ENCODE results near the gene CCDC136.
A peak's percentile ranks its signal among the peaks of the same experiment; 100 is the strongest.

CCDC136 gene

DNA sequence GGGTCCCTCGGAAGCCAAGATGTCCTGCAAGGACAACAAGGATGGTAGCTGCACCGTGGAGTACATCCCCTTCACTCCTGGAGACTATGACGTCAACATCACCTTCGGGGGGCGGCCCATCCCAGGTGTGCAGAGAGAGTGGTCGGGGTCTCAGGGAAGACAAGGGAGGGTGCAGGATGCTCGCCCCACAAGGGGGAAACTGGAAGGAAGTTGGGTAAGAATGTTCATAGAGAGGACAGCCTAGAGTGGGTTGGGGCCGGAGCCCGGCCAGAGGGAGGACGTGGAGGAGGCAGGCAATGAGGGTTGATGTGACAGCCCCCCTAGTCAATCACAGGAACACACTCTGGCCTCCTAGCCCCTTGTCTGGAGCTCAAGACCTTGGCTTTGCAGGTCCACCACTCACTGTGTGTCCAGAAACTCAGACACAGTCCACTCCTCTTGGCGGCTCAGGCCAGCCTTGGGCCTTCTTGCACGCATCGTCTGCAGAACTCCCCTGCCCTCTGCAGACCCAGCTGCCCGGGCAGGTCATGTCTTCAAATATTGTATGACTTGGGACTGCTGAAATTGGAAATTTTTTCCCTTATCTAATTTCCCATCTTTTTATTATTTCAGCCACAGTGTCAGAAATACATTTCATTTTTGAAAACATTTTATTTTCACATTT, 55.1 kb downstream of the CCDC136 start:
- DNase-seq, result no peak

GRCh38 chr7:128847721-128848211, 56.0 kb downstream of the CCDC136 start:
- DNase-seq, result no peak

- no peak for DNase-seq
Measured at GRCh38 chr7:128848289-128849155, 56.8 kb downstream of the CCDC136 start.

DNA sequence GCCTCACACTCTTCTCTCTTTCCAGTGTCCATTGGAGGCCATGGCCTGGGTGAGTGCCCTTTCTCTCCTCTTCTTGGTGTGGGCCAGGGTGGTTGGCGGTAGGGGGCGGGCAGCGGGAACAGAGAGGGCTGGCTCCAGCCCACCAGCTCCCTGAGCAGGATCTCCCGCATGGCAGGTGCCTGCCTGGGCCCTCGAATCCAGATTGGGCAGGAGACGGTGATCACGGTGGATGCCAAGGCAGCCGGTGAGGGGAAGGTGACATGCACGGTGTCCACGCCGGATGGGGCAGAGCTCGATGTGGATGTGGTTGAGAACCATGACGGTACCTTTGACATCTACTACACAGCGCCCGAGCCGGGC, 57.4 kb downstream of the CCDC136 start:
- no peak for DNase-seq

DNA sequence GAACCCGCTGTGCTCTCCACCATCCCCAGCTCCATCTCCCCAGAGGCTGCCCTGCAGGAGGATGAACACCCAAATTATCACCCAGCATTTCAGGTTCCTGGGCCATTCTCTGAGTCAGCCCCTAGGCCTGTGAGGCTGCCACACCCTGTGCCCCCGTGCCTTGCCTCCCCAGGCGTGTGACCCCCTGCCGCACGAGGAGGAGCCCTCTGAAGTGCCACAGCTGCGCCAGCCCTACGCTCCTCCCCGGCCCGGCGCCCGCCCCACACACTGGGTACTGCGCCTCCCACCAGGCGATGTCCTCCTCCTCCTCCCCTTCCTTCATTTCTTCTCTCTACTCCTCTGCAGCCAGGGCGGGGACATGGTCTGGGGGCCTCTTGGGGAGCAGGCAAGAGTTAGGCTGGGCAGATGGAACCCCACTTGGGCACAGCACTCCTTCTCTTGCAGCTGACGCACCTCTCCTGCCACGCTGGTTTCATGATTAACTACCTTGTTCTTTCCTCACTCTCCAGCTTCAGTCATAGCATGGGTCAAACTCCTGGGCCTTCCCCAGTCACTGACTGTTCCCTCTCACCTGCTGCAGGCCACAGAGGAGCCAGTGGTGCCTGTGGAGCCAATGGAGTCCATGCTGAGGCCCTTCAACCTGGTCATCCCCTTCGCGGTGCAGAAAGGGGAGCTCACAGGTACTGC, 58.2 kb downstream of the CCDC136 start:
- no peak for DNase-seq

DNA sequence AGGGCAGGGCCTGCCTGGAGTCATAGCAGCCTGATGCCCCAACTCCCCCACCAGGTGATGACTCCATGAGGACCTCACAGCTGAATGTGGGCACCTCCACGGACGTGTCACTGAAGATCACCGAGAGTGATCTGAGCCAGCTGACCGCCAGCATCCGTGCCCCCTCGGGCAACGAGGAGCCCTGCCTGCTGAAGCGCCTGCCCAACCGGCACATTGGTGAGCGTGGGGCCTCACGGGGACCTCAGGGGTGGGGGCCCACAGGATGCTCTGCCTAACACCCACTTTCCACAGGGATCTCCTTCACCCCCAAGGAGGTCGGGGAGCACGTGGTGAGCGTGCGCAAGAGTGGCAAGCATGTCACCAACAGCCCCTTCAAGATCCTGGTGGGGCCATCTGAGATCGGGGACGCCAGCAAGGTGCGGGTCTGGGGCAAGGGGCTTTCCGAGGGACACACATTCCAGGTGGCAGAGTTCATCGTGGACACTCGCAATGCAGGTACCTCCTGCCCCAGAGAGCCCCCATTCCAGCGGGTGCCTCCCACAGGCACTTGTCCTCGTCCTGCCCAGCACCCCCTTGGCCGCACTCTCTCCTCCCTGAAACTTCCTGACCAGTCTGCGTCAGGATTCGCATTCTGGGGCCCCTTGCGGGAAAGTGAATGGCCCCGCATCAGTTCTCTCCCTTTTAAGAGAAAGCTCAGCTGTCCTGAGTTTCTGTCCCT, 60.9 kb downstream of the CCDC136 start:
- DNase-seq, result no peak

- DNase-seq, result no peak
Measured at GRCh38 chr7:128853799-128854198, 62.0 kb downstream of the CCDC136 start.

DNA sequence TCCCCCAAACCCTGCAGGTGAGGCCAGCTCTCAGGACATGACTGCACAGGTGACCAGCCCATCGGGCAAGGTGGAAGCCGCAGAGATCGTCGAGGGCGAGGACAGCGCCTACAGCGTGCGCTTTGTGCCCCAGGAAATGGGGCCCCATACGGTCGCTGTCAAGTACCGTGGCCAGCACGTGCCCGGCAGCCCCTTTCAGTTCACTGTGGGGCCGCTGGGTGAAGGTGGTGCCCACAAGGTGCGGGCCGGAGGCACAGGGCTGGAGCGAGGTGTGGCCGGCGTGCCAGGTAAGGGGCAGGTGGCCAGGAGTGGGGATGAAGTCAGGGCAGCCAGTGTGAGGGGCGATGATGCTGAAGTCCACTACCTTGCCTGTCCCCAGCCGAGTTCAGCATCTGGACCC, 62.6 kb downstream of the CCDC136 start:
- no peak for DNase-seq

DNA sequence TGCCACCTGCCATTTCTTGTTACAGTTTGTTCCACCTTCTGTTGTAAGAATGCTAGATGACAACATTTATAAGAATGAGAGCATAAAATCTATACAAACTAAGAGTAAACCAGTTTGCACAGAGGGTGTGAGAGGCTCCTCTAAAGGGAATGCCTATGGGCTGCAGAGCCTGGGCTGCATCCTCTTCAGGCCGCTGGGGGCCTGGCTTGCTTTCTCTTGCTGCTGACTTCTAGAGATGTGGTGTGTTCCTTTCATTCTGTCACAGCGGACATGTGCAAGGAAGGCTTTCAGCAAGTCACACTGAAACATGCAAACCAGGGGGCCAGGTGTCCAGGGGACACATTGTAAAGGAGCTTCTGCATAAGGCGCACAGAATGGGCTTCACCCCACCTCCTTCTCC, 63.8 kb downstream of the CCDC136 start:
- DNase-seq, result no peak

- no peak for DNase-seq
Measured at GRCh38 chr7:128856001-128856718, 64.4 kb downstream of the CCDC136 start.

DNA sequence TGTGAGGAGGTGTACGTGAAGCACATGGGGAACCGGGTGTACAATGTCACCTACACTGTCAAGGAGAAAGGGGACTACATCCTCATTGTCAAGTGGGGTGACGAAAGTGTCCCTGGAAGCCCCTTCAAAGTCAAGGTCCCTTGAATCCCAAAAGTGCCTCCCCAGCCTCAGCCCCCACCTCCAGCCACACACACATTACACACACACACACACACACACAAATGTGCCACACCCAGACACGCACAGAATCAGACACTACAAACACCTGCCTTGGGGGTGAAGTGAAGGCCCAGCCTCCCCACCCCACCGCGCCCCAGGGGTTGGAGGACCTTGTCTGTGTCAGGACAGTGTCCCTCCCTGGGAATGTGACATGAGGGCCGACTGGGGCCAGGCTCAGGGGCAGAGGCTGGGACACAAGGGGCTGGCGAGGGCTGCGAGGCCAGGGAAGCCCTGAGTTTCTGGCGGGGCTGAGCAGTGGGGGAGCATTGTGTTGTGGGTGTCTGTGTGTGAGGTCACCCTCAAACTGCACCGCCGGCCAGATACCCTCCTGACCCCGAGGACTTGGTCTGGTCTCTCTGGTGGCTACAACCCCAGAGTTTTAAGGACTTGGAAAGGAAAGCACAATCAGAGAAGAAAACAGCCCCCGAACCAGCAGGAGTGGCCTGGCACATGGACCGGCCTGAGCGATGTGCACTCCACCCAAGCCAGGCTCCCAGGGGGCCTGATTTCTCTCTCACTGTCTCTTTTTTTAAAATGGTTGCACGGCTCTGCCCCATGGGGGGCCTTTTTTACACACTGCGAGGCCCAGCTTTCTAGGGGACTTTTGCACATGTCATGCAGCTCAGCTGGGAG, 66.8 kb downstream of the CCDC136 start:
- no peak for DNase-seq

DNA sequence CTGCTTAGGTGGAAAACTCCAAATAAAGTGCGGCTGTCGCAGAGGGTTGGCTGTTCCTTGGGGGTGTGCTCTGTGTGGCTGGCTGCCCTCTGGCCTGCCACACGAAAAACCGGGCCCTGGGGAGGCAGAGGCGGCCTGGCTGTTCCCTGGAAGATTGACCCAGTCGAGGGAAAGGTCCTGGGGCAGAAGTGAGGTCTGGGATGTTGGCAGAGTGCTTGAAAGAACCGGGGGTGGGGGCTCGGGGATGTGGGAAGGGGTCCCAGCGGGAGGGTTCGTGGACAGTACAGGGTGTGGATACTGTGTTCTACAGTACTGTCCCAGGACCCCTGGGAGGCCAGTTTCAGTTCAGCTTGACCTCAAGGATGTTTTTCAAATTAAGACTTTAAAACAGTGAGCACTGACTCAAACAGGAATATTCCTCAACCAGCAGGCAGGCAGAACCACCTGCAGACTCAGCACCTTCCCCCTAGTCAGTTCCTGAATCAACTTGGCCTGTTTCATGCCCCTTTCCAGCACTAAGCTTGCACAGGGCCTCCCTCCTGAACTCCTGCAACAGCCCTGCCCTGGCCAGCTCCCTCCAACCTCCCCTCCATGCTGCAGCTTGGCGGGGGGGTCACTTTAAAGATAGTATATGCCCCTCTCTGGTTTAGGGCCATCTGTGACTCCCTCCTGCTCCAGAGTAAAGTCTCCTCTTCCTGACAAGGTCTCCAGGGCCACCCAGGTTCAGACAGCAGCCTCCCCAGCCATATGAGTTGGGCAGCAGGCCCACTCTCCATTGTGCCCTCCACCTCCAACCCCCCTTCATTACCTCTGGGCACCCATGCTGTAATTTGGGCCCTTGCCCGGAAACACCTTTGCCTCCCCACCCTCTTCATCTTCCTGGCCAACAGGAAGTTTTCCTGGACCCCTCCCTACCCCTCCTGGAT, 67.7 kb downstream of the CCDC136 start:
- DNase-seq, result no peak

DNA sequence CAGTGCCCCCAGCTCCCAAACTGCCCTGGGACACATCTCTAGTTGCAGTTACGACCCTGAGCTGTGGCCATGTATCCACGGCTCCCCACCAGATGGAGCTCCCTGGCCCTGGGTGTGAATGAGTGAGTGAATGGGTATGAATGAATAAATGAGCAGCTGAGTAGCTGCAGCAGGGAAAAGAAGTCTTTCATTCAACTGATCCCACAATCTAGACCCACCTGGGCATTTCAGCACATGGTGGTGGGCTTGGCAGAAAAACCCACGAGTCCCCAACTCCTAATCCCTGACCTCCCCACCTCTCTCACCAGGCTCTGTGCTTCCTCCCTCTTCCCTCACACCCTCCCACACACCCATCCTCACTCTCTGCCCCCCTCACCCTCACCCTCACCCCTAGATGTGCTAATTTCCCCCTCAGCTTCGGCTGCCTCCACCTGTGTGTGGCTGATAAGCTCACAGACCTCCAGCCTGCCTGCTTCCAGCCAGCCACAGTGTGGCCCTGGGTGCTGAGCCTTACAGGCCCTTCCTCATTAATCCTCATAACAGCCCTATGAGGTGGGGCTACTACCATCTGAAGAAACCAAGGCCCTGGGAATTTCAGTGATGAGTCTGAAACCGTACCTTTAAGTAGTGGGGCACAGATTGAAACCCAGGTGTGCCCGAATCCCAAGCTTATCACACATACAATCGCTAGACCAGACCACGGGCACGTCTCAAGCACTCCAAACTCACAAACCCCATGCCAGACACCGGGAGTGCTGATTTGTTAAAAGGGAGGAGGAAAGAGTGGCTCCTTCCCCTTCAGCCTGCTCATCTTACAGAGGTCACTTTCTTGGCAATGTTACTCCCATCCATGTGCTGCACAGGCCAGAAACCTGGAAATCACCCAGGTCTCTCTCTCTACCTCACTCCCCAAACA, 68.6 kb downstream of the CCDC136 start:
- no peak for DNase-seq

DNA sequence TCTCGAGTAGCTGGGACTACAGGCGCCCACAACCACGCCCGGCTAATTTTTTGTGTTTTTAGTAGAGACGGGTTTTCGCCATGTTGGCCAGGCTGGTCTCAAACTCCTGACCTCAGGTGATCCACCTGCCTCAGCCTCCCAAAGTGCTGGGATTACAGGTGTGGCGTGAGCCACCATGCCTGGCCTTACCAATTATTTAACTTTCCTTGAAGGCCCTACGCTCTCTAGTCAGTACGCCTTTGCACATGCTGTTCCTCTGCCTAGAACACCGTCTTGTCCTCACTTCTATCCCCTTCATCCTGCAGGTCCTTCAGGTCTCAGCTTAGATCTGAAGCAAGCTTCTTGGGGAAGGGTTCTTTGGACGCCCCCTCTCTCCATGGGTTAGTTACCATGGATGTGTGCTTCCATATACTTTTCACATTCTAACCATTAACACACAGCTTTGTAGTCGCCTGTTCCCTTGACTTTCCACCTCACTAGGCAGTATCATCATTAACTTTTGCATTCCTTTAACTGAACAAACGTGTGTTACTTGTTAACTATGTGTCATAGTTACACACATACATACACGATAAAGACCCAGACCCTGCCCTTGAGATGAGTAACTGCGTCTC, 70.3 kb downstream of the CCDC136 start:
- no peak for DNase-seq

DNA sequence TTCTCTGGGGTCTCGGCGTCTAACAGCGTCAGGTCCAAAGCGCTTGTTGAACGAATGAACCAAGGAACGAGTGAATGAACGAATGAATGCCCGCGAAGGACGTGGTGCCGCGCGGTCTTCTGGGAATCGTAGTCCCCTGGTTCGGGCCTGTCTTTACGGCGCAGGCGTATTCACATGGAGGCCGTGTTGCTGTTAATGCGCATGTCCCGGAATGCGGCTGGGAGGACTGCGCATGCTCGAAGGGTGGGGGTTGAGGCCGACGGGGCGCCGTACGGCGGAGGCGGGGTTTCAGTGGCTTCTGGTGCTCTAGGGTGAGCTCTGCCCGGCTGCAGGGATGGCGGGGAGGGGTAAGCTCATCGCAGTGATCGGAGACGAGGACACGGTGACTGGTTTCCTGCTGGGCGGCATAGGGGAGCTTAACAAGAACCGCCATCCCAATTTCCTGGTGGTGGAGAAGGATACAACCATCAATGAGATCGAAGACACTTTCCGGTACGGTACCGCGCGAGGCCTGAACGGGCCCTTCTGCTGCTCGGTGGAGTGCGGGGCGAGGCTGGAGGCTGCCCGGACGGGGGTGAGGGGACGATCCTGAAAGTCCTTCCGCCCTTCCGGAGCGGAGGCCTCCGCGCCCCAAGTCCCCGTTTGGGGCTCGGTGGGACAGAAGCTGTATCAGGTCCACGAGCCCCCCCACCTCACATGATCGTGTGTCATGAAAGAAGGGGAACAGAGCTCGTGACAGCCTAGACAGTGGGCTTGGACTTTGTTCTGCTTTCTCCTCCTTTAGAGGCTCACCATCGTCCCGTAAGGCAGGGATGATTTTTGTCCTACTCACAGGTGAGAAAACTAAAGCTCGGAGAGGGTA, 71.0 kb downstream of the CCDC136 start, which contains the start of gene ATP6V1F:
ATP6V1F (plus strand) TSS at position 286 of the 862 bp plus-strand sequence; CDS start at position 335, 49 bp downstream.
- peak; percentile 98 for DNase-seq

DNA sequence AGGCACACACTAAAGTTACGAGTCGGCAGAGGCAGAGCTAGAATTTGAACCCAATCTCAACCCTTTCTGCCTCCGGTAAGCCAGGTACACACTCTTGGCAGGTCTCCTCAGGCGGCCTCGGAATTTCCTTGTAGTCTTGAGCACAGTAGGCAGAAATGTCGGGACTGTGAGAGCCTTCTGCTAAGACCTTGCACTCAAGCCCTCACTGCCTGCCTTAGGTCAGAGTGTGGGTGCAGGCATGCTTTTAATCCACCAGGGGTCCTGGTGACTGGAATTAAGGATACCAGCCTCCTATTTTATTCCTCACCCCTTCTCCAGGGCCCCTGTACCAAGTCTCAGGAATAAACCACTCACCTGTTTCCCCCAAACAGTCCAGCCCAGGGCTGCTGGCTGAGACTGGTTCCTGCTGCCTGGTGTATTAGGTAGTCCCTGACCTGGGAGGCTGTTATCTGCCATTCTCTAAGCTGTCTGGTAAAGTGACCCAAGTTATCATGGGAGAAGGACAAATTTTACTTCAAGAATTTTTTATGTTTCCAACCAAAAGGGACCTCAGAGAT, 71.7 kb downstream of the CCDC136 start:
- no peak for DNase-seq

GRCh38 chr7:128865303-128865702, 73.5 kb downstream of the CCDC136 start:
- DNase-seq, result no peak

Measured in NCI-H187 (cell line).